ENCODE measurements around the gene AIPL1.

DNA sequence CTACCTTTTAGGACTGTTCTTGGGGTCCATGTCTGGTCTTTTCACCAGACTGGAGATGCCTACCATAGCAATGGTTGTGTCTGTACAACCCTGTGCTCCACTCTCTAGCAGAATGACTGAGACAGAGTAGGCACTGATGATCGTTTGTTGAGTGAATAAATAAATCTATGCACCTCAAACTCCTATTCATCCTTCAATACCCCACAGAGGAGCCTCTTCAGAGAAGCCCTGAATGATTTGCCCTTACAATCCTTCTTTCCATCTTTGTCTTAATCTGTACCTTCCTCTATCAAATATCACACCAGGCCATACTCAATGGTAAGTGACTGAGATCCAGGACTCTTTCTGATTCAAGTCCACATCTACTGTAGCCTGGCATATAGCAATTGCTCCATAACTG, 32.6 kb upstream of the AIPL1 start:
- no peak for TF ChIP-seq EZH2phosphoT487 (IDR thresholded peaks at IDR 0.05; ENCODE audit: borderline replicate concordance, low read length)
- TF ChIP-seq, protein P1, sequence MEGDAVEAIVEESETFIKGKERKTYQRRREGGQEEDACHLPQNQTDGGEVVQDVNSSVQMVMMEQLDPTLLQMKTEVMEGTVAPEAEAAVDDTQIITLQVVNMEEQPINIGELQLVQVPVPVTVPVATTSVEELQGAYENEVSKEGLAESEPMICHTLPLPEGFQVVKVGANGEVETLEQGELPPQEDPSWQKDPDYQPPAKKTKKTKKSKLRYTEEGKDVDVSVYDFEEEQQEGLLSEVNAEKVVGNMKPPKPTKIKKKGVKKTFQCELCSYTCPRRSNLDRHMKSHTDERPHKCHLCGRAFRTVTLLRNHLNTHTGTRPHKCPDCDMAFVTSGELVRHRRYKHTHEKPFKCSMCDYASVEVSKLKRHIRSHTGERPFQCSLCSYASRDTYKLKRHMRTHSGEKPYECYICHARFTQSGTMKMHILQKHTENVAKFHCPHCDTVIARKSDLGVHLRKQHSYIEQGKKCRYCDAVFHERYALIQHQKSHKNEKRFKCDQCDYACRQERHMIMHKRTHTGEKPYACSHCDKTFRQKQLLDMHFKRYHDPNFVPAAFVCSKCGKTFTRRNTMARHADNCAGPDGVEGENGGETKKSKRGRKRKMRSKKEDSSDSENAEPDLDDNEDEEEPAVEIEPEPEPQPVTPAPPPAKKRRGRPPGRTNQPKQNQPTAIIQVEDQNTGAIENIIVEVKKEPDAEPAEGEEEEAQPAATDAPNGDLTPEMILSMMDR (IDR thresholded peaks at IDR 0.05; ENCODE audit: low read depth, low read length, poor library complexity, severe bottlenecking): no peak

Data from DOHH2 (cell line).